WERI-Rb-1 (cell line): ENCODE data around the gene INTS11.
A peak's percentile ranks its signal among the peaks of the same experiment; 100 is the strongest.

Source experiments
- DNase-seq: peaks from one replicate; pipeline ENCODE4 v3.0.0-alpha.2; 2020
- H3K27ac ChIP-seq: fragments of 250-450 bp; sonication (Bioruptor Pico); 2 replicates; pipeline ENCODE4 v1.5.1; 2020; ENCODE audit warnings: mild to moderate bottlenecking, moderate library complexity
- H3K27me3 ChIP-seq: fragments of 250-450 bp; sonication (Bioruptor Pico); 2 replicates; pipeline ENCODE4 v1.5.1; 2021; ENCODE audit warnings: mild to moderate bottlenecking, low read depth, moderate library complexity; ENCODE audit not compliant: insufficient read depth, severe bottlenecking
- H3K36me3 ChIP-seq: fragments of 250-450 bp; sonication (Bioruptor Pico); 2 replicates; pipeline ENCODE4 v1.5.1; 2020; ENCODE audit warnings: mild to moderate bottlenecking, moderate library complexity
- H3K4me3 ChIP-seq: 2 replicates; pipeline ENCODE4 v1.5.1; 2011; ENCODE audit warnings: low read depth, mild to moderate bottlenecking, control low read depth, low read length
- H3K9me3 ChIP-seq: fragments of 250-450 bp; sonication (Bioruptor Pico); 2 replicates; pipeline ENCODE4 v1.5.1; 2021; ENCODE audit warnings: mild to moderate bottlenecking, moderate library complexity; ENCODE audit not compliant: severe bottlenecking
- TF ChIP-seq, protein P1 (sequence below): IDR thresholded peaks from 2 replicates; pipeline ENCODE4 v1.5.1; 2011; ENCODE audit warnings: low read depth, mild to moderate bottlenecking, control low read depth, inconsistent platforms, low read length

INTS11 gene

DNA sequence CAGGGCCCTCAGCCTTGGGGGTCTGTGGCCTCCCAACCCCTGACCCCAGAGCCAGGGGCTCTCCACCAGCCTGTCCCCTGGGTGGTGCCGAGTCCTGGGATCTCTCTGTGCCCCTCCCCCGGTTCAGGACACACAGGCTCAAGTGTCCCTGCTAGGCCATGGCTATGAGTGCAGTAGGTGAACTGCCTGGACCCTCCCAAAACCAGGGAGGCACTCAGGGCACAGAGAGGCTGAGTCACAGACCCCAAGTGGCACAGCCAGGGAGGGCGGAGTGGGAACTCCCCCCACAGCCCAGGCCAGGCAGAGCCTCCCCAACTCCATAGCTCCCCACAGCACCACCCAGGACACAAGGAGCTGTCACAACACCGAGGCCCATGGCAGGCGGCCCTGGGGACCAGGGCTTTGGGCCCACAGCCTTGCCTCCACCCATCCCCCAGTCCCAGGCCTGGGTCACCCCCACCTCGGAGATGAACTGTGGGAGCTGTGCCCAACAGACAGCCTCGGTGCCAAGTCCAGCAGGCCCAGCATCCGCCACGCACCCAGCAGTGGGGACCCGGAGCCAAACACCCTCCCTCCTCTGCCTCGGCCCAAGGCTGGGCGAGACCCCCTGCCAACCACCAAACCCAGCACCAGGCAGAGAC is 21.5 kb upstream of the INTS11 start:
- H3K27me3 ChIP-seq: no peaks in the 10 kb centered on the region
- TF ChIP-seq, protein P1, sequence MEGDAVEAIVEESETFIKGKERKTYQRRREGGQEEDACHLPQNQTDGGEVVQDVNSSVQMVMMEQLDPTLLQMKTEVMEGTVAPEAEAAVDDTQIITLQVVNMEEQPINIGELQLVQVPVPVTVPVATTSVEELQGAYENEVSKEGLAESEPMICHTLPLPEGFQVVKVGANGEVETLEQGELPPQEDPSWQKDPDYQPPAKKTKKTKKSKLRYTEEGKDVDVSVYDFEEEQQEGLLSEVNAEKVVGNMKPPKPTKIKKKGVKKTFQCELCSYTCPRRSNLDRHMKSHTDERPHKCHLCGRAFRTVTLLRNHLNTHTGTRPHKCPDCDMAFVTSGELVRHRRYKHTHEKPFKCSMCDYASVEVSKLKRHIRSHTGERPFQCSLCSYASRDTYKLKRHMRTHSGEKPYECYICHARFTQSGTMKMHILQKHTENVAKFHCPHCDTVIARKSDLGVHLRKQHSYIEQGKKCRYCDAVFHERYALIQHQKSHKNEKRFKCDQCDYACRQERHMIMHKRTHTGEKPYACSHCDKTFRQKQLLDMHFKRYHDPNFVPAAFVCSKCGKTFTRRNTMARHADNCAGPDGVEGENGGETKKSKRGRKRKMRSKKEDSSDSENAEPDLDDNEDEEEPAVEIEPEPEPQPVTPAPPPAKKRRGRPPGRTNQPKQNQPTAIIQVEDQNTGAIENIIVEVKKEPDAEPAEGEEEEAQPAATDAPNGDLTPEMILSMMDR: no peak
- H3K4me3 ChIP-seq: no peak overlapping the region
- no peak for DNase-seq
- no peak overlapping the region; the same call in 1 of the 2 replicates for H3K27ac ChIP-seq
- H3K36me3 ChIP-seq: peaks cover 26% of the 10 kb centered on the region
- H3K9me3 ChIP-seq: no peaks in the 10 kb centered on the region

DNA sequence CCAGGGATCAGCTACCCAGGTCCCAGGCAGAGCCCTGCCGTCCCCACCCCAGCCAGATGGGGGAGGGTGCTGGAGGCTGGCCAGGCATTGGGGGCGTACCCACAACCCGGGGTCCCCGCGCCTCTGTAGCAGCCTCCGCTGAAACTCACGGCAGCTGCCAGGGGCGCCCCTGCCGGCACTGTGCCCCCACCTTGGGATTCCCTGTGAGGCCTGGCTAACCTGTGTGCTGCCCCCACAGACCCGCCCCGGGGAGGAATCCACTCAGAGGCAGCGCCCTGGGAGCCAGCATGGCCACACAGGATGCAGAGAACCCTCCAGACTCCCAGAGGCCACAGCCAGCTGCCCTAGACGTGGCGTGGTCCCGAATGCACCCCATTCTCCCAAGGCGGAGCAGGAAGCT is 20.9 kb upstream of the INTS11 start:
- no peaks in the 10 kb centered on the region for H3K27me3 ChIP-seq
- TF ChIP-seq, protein P1: no peak
- H3K4me3 ChIP-seq: no peak overlapping the region
- no peak for DNase-seq
- H3K36me3 ChIP-seq: peaks cover 29% of the 10 kb centered on the region
- no peaks in the 10 kb centered on the region for H3K9me3 ChIP-seq
- H3K27ac ChIP-seq: peak overlapping the region; percentile 42

DNA sequence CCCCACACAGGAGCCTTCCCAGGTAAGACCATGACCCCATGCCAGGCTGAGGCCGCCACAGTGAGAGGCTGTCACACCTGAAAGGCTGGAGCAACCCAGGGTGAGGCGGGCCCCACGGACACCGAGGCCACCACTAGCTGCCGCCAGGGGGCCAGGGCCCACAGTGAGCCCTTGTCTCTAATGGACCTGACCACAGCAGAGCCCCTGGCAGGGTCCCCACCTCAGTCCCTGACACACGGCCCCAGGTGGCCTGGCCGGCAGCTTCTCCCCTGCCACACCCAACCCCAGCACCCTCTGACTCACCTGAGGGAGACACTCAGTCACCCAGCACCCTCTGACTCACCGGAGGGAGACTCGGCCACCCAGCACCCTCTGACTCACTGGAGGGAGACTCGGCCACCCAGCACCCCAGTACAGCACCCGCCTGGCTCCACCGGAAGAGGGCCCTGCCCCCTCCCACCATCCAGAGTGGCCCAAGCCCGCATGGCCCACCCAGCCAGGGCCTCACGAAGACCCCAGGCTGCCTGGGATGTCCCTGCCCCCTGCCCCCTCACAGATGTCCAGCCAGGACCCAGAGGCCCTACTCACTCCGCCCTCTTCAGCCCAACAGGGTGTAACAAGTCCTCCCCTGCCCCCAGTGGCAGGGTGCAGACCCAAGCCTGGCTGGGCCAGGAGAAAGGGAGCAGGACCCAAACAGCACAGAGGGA is 20.3 kb upstream of the INTS11 start:
- peak overlapping the region; percentile 42 for H3K27ac ChIP-seq
- no peaks in the 10 kb centered on the region for H3K9me3 ChIP-seq
- TF ChIP-seq, protein P1: peak; percentile 93
- no peak overlapping the region for H3K4me3 ChIP-seq
- peaks cover 34% of the 10 kb centered on the region for H3K36me3 ChIP-seq
- peak; percentile 71 for DNase-seq
- H3K27me3 ChIP-seq: no peaks in the 10 kb centered on the region

DNA sequence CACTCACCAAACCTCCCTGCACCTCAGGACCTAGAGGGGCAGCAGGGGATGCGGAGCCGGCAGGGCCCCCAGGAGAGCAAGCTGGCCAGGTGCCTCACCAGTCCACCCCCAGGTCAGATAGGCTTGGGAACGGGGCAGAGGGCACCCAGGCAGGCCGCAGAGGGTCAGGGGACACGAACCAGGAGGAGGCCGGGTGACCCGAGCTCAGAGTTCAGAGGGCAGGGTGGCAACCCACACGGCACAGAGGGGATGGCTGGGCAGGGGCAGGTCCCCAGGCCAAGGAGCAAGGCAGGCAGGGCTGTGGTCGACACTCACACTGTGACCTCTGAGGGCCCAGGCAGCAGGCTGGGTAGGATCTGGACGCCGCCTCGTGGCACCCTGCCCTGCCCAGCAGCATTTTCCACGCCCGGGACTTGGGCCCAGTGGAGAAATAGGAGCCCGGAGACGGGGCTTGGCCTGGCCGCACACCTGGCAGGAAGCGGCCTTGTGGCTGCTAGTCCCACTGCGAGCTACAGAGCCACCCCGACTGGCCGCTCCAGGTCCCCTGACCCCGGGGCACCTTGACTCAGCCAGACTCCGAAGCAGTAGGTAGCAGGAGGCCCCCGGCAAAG is 19.5 kb upstream of the INTS11 start:
- H3K27ac ChIP-seq: peak overlapping the region; percentile 42; the same call in 1 of the 2 replicates
- no peak overlapping the region for H3K4me3 ChIP-seq
- H3K36me3 ChIP-seq: peaks cover 38% of the 10 kb centered on the region
- DNase-seq: no peak
- no peaks in the 10 kb centered on the region for H3K9me3 ChIP-seq
- H3K27me3 ChIP-seq: no peaks in the 10 kb centered on the region
- TF ChIP-seq, protein P1: no peak

DNA sequence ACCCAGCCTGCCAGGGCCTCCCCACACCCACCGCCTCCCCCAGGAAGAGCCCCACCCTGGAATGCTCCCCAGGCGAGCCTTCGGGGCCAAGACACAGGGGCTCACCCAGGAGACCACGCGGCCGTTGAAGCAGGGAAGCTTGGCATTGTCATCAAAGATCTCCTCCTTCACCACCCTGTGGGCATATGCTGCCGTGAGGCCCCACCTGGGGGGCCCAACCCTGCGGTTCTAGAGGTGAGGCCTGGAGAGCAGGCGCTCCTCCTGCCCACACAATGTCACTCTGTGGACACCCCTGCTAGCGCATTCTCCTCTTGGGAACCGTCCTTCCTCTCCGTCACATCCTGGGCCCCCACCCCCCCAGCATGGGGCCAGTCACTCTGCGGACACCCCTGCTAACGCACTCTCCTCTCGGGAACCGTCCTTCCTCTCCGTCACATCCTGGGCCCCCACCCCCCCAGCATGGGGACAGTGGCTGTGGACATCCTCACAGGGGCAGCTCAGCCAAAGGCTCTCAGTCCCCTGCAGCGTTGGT is 18.2 kb upstream of the INTS11 start:
- no peak overlapping the region for H3K27ac ChIP-seq
- no peaks in the 10 kb centered on the region for H3K9me3 ChIP-seq
- peaks cover 43% of the 10 kb centered on the region for H3K36me3 ChIP-seq
- H3K27me3 ChIP-seq: no peaks in the 10 kb centered on the region
- no peak for DNase-seq
- H3K4me3 ChIP-seq: no peak overlapping the region
- TF ChIP-seq, protein P1: no peak
